SU-DHL-6 (cell line): ENCODE measurements around the gene AXIN2.

Experiments
- EZH2phosphoT487 ChIP-seq: fragments of 200-600 bp; sonication (generic), shearing (Covaris generic); conservative IDR thresholded peaks from 2 replicates; pipeline ENCODE4 v1.6.1; 2018; ENCODE audit warnings: mild to moderate bottlenecking, antibody characterized with exemption, low read length, moderate library complexity, mixed read lengths
- TF ChIP-seq, protein P1 (sequence below): fragments of 200-600 bp; sonication (generic); IDR thresholded peaks from one replicate; pipeline ENCODE4 v1.5.1; 2017; ENCODE audit warnings: antibody characterized with exemption, mild to moderate bottlenecking, low read length, moderate library complexity; ENCODE audit not compliant: insufficient read depth, poor library complexity, severe bottlenecking

DNA sequence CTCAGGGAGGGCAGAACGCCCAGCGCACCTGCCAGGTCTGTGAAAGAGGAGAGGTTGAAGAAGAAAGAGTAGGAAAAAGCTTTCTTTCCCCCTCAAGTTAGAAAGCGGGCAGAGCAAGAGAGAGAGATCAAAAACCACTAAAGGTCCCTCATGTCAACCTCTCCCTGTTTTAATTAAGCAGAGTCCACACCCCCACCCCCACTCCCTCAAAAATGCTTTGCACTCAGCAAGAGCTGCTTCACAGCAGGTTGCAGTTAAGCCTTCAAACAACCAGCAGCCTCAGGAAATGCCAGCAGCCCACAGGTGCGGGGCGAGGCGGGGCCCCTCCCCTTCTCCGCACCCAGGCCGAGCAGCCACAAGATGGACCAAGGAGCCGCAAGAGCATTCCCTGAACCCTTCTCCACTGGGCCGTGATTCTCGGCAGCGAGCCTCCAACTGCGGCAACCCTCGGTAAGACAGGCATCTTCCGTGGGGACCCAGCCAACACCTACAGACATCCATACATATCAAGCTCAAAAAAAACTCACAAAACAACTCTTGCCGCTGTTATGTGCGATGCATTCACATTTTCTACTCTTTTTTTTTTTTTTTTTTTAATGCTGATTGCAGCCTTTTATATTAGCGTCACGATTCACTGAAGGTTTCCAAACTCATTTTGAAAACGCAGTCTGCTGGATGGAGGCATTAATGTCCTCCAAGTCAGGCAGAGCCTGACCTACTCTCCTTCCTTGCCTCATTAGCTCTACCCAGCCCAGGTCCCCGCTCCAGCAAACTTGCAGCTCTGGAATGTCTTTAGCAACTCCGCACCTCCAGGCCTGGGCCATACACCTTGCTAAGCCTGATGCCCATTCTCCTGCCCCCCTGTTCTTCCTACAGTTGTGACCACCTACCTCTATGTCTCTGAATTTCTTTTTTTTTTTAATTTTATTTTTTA is 66.1 kb downstream of the AXIN2 start:
- TF ChIP-seq, protein P1, sequence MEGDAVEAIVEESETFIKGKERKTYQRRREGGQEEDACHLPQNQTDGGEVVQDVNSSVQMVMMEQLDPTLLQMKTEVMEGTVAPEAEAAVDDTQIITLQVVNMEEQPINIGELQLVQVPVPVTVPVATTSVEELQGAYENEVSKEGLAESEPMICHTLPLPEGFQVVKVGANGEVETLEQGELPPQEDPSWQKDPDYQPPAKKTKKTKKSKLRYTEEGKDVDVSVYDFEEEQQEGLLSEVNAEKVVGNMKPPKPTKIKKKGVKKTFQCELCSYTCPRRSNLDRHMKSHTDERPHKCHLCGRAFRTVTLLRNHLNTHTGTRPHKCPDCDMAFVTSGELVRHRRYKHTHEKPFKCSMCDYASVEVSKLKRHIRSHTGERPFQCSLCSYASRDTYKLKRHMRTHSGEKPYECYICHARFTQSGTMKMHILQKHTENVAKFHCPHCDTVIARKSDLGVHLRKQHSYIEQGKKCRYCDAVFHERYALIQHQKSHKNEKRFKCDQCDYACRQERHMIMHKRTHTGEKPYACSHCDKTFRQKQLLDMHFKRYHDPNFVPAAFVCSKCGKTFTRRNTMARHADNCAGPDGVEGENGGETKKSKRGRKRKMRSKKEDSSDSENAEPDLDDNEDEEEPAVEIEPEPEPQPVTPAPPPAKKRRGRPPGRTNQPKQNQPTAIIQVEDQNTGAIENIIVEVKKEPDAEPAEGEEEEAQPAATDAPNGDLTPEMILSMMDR = no peak
- TF ChIP-seq EZH2phosphoT487 = no peak
